ENCODE measurements around the gene TNRC18. TPM values are rescaled to one million over a fixed set of nuclear protein-coding genes. Genes with fewer than 3 reads are reported as not detected.

Gene TNRC18
- total RNA-seq, 2 donors from 2014 or later: 182 to 244 TPM

DNA sequence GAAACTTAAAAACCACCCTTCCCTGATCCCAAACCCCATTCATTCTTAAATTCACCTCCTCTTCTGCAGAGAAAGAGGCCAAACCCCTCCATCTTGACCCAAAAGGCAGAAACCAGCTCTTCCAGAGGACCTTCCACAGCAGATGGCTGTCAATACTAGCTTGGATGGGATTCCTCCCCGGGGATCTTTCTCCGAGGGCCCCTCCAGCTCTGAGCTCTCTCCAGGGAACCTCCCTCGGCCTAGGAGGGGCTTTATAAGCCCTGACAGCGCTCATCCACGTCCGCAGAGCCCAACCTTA lies 5.4 kb downstream of the TNRC18 start:
- Histone ChIP-seq H3K4me1 (ENCODE audit: control insufficient read depth in 1 of 2, low read depth in 2 of 2) (peaks cover 9 to 38% of the 10 kb centered on the region in 2 donors), H3K27ac (peak overlapping the region; percentile 98), H3K9me3 (no peaks in the 10 kb centered on the region), H3K27me3 (replicated peaks; ENCODE audit: insufficient read depth) (no peaks in the 10 kb centered on the region), H3K36me3 (peaks cover 7% of the 10 kb centered on the region), H3K4me3 (peak overlapping the region; percentile 99)
- TF ChIP-seq, protein P1, sequence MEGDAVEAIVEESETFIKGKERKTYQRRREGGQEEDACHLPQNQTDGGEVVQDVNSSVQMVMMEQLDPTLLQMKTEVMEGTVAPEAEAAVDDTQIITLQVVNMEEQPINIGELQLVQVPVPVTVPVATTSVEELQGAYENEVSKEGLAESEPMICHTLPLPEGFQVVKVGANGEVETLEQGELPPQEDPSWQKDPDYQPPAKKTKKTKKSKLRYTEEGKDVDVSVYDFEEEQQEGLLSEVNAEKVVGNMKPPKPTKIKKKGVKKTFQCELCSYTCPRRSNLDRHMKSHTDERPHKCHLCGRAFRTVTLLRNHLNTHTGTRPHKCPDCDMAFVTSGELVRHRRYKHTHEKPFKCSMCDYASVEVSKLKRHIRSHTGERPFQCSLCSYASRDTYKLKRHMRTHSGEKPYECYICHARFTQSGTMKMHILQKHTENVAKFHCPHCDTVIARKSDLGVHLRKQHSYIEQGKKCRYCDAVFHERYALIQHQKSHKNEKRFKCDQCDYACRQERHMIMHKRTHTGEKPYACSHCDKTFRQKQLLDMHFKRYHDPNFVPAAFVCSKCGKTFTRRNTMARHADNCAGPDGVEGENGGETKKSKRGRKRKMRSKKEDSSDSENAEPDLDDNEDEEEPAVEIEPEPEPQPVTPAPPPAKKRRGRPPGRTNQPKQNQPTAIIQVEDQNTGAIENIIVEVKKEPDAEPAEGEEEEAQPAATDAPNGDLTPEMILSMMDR (IDR thresholded peaks at IDR 0.05): no peak
- DNase-seq (ENCODE audit: low spot score): no peak
- ATAC-seq (ENCODE audit: insufficient number of reproducible peaks, low FRiP score, low read depth): no peak

DNA sequence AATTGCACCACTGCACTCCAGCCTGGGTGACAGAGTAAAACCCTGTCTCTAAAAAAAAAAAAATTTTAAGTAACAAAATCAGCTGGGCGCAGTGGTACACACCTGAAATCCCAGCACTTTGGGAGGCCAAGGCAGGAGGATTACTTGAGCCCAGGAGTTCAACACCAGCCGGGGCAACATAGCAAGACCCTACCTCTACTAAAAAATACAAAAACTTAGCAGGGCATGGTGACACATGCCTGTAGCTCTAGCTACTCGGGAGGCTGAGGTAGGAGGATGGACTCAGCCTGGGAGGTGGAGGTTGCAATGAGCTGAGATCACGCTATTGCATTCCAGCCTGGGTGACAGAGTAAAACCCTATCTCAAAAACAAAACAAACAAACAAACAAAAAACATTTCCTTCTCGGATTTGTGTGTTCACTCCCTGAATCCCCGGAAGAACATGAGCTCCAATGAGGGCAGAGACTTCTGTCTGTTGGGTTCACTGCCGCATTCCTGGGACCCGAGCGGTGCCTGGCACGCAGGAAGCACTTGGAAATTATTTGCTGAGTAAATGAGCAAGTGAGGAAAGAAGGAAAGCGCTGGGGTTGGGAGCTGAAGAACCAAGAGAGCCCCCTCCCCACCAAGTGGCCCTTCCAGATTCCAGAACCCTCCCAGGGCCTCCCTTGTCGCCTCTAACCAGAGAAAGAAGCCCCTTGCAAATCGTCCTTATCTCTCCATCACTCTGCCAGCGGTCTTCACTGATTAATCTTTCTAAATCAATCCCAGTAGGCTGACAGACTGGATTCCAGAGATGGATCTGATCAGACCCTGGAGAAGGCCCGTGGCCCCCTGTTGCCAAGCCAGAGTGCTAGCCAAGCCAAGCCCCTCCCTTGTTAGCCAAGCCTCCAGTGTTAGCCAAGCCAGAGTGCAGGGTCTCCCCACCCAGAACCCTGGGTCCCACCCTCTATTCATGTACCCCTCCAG lies 6.2 kb downstream of the TNRC18 start:
- Histone ChIP-seq H3K36me3 (peaks cover 7% of the 10 kb centered on the region), H3K9me3 (no peaks in the 10 kb centered on the region), H3K27me3 (replicated peaks; ENCODE audit: insufficient read depth) (no peaks in the 10 kb centered on the region), H3K27ac (peak overlapping the region; percentile 98), H3K4me3 (peak overlapping the region; percentile 23), H3K4me1 (ENCODE audit: control insufficient read depth in 1 of 2, low read depth in 2 of 2) (peaks cover 13 to 45% of the 10 kb centered on the region in 2 donors)
- TF ChIP-seq, protein P1 (IDR thresholded peaks at IDR 0.05): no peak
- ATAC-seq (ENCODE audit: insufficient number of reproducible peaks, low FRiP score, low read depth) (no peak), DNase-seq (ENCODE audit: low spot score) (no peak)

DNA sequence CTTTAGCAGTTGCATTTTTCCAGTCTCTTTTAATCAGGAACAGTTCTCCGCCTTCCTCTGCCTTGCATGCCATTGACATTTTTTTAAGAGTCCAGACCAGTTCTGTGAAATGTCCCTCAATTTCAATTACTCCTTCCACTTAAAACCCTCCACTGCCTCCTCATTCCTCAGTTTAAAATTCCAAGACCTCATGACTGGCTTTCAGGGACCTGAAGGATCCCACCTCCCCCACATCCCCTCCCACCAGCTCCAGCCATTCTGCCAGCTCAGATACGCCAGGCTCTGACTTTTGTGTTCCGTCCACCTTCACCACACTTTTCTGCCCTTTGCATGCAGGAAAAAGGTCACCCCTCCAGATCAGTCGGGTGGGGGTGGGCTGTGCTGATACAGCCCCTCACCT lies 8.7 kb downstream of the TNRC18 start:
- TF ChIP-seq, protein P1 (IDR thresholded peaks at IDR 0.05): no peak
- H3K4me3 ChIP-seq: no peak overlapping the region
- H3K4me1 ChIP-seq (ENCODE audit: control insufficient read depth in 1 of 2, low read depth in 2 of 2): peaks cover 13 to 64% of the 10 kb centered on the region in 2 donors
- DNase-seq (ENCODE audit: low spot score) (no peak), ATAC-seq (ENCODE audit: insufficient number of reproducible peaks, low FRiP score, low read depth) (no peak)
- no peaks in the 10 kb centered on the region for H3K27me3 ChIP-seq (replicated peaks; ENCODE audit: insufficient read depth)
- peaks cover 5% of the 10 kb centered on the region for H3K36me3 ChIP-seq
- no peak overlapping the region for H3K27ac ChIP-seq
- no peaks in the 10 kb centered on the region for H3K9me3 ChIP-seq

DNA sequence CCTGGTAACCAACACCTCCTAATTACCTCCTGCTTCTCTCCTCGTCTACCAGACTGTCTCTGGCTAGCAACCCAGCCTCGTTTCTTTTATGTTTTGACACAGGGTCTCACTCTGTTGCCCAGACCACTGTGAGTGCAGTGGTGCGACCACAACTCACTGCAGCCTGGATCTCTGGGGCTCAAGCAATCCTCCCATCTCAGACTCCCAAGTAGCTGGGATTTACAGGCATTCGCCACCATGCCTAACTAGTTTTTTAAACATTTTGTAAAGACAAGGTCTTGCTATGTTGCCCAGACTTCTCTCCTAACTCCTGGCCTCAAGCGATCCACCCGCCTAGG lies 10.2 kb downstream of the TNRC18 start:
- peaks cover 20 to 69% of the 10 kb centered on the region in 2 donors for H3K4me1 ChIP-seq (ENCODE audit: control insufficient read depth in 1 of 2, low read depth in 2 of 2)

DNA sequence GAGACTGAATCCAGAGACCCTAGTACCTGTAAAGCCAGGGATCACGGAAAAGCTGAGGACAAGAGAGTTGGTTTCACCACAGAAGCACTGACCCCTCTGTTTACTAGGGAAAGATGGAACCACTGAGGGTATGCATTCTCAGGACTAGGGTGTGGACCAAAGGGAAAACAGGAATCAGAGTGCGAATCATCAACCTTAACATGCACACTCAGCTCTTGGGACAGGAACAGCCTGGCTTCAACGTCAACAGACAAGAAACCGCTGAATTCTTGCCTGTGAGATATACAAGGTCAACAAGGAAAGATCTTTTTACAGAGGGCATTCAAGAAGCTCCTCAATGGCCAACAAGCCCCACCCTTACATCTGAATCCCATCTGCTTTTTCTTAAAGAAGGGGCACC lies 14.9 kb downstream of the TNRC18 start:
- DNase-seq (ENCODE audit: low spot score) (no peak), ATAC-seq (ENCODE audit: insufficient number of reproducible peaks, low FRiP score, low read depth) (no peak)
- peaks cover 8% of the 10 kb centered on the region for H3K36me3 ChIP-seq
- peak overlapping the region; percentile 15 for H3K4me3 ChIP-seq
- no peaks in the 10 kb centered on the region for H3K27me3 ChIP-seq (replicated peaks; ENCODE audit: insufficient read depth)
- no peaks in the 10 kb centered on the region for H3K9me3 ChIP-seq
- TF ChIP-seq, protein P1 (IDR thresholded peaks at IDR 0.05): no peak
- peaks cover 43 to 84% of the 10 kb centered on the region in 2 donors for H3K4me1 ChIP-seq (ENCODE audit: control insufficient read depth in 1 of 2, low read depth in 2 of 2)
- peak overlapping the region; percentile 42 to 61 for H3K27ac ChIP-seq

More for the DNA sequence above, 10.2 kb downstream of the TNRC18 start:
- H3K36me3 ChIP-seq: peaks cover 5% of the 10 kb centered on the region
- H3K4me3 ChIP-seq: no peak overlapping the region
- peak overlapping the region; percentile 20 to 53 for H3K27ac ChIP-seq
- DNase-seq (ENCODE audit: low spot score): no peak
- no peak for ATAC-seq (ENCODE audit: insufficient number of reproducible peaks, low FRiP score, low read depth)
- no peaks in the 10 kb centered on the region for H3K9me3 ChIP-seq
- no peaks in the 10 kb centered on the region for H3K27me3 ChIP-seq (replicated peaks; ENCODE audit: insufficient read depth)
- TF ChIP-seq, protein P1 (IDR thresholded peaks at IDR 0.05): no peak

Data from thoracic aorta (tissue), 2 donors.